ENCODE results near the gene FGD5.

Gene FGD5

GRCh38 chr3:14880447-14881106 is 61.8 kb downstream of the FGD5 start:
- Histone ChIP-seq H3K9me3 (no peaks in the 10 kb centered on the region), H3K27me3 (no peaks in the 10 kb centered on the region), H3K27ac (no peak overlapping the region), H3K4me3 (ENCODE audit: low read depth in 1 of 2, low read length in 1 of 2) (no peak overlapping the region), H3K4me1 (ENCODE audit: control insufficient read depth in 1 of 2, insufficient read depth in 1 of 2, low read depth in 1 of 2, low read length in 1 of 2) (no peaks in the 10 kb centered on the region), H3K36me3 (no peaks in the 10 kb centered on the region)
- TF ChIP-seq CTCF (IDR thresholded peaks at IDR 0.05), result no peak

GRCh38 chr3:14883226-14883625 is 64.5 kb downstream of the FGD5 start:
- no peak overlapping the region for H3K27ac ChIP-seq
- no peak overlapping the region for H3K4me3 ChIP-seq (ENCODE audit: low read depth in 1 of 2, low read length in 1 of 2)
- no peaks in the 10 kb centered on the region for H3K27me3 ChIP-seq
- TF ChIP-seq CTCF (IDR thresholded peaks at IDR 0.05), result no peak
- H3K9me3 ChIP-seq, result no peaks in the 10 kb centered on the region
- no peaks in the 10 kb centered on the region for H3K36me3 ChIP-seq
- no peaks in the 10 kb centered on the region for H3K4me1 ChIP-seq (ENCODE audit: control insufficient read depth in 1 of 2, insufficient read depth in 1 of 2, low read depth in 1 of 2, low read length in 1 of 2)

- no peaks in the 10 kb centered on the region for H3K27me3 ChIP-seq
- no peaks in the 10 kb centered on the region for H3K36me3 ChIP-seq
- TF ChIP-seq CTCF (IDR thresholded peaks at IDR 0.05), result no peak
- no peaks in the 10 kb centered on the region for H3K9me3 ChIP-seq
- H3K4me1 ChIP-seq (ENCODE audit: control insufficient read depth in 1 of 2, insufficient read depth in 1 of 2, low read depth in 1 of 2, low read length in 1 of 2), result no peaks in the 10 kb centered on the region
- no peak overlapping the region for H3K27ac ChIP-seq
- no peak overlapping the region for H3K4me3 ChIP-seq (ENCODE audit: low read depth in 1 of 2, low read length in 1 of 2)
Measured at GRCh38 chr3:14884665-14885064, 65.9 kb downstream of the FGD5 start.

- Histone ChIP-seq H3K36me3 (no peaks in the 10 kb centered on the region), H3K4me1 (ENCODE audit: control insufficient read depth in 1 of 2, insufficient read depth in 1 of 2, low read depth in 1 of 2, low read length in 1 of 2) (no peaks in the 10 kb centered on the region), H3K27ac (no peak overlapping the region), H3K4me3 (ENCODE audit: low read depth in 1 of 2, low read length in 1 of 2) (no peak overlapping the region), H3K9me3 (no peaks in the 10 kb centered on the region), H3K27me3 (peaks cover under 1% of the 10 kb centered on the region)
- TF ChIP-seq CTCF (IDR thresholded peaks at IDR 0.05), result no peak
Measured at GRCh38 chr3:14885307-14885706, 66.5 kb downstream of the FGD5 start.

- H3K27me3 ChIP-seq, result peaks cover 7% of the 10 kb centered on the region
- H3K36me3 ChIP-seq, result no peaks in the 10 kb centered on the region
- no peaks in the 10 kb centered on the region for H3K4me1 ChIP-seq (ENCODE audit: control insufficient read depth in 1 of 2, insufficient read depth in 1 of 2, low read depth in 1 of 2, low read length in 1 of 2)
- no peak overlapping the region for H3K27ac ChIP-seq
- no peaks in the 10 kb centered on the region for H3K9me3 ChIP-seq
- TF ChIP-seq CTCF (IDR thresholded peaks at IDR 0.05), result no peak
- H3K4me3 ChIP-seq (ENCODE audit: low read depth in 1 of 2, low read length in 1 of 2), result no peak overlapping the region
Measured at GRCh38 chr3:14886101-14886500, 67.3 kb downstream of the FGD5 start.
